ENCODE results near the gene AQP12A.

DNA sequence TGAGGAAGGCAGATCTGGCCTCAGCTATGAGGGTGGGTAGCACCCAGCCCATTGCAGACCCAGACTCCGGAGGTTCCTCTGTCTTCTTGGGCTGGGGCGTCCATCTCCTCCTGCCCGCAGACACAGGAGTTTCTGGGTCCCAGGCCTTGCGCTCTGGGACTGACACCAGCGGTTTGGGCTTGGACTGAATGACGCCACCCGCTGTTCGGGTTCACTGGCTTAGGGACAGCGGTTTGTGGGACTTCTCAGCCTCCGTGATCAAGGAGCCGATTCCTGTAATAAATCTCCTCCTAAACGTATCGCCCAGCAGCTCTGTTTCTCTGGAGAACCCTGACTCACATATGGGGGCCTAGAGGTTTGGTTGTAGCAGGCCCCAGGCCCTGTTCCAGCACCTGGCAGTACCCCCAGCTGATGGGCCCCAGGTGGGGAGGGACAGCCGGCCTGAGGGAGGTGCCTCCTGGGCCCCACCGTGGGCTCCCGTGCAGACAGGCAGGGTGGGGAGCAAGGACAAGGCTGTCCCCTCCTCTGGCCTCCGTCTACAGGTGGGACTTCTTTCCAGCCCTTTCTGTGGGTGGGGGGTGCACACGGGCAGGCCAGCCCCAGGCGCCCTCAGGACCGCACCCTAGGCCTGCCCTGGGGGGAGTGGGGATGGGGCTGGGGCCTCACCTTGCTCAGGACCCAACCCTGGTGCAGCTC, 4.5 kb upstream of the AQP12A start:
- TF ChIP-seq BRCA1 (IDR thresholded peaks at IDR 0.05; ENCODE audit: low read depth, low read length), result no peak
- TF ChIP-seq, protein P1, sequence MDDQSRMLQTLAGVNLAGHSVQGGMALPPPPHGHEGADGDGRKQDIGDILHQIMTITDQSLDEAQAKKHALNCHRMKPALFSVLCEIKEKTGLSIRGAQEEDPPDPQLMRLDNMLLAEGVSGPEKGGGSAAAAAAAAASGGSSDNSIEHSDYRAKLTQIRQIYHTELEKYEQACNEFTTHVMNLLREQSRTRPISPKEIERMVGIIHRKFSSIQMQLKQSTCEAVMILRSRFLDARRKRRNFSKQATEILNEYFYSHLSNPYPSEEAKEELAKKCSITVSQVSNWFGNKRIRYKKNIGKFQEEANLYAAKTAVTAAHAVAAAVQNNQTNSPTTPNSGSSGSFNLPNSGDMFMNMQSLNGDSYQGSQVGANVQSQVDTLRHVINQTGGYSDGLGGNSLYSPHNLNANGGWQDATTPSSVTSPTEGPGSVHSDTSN (IDR thresholded peaks at IDR 0.05; ENCODE audit: insufficient replicate concordance, low read depth, low read length), result no peak
- TF ChIP-seq, protein P2, sequence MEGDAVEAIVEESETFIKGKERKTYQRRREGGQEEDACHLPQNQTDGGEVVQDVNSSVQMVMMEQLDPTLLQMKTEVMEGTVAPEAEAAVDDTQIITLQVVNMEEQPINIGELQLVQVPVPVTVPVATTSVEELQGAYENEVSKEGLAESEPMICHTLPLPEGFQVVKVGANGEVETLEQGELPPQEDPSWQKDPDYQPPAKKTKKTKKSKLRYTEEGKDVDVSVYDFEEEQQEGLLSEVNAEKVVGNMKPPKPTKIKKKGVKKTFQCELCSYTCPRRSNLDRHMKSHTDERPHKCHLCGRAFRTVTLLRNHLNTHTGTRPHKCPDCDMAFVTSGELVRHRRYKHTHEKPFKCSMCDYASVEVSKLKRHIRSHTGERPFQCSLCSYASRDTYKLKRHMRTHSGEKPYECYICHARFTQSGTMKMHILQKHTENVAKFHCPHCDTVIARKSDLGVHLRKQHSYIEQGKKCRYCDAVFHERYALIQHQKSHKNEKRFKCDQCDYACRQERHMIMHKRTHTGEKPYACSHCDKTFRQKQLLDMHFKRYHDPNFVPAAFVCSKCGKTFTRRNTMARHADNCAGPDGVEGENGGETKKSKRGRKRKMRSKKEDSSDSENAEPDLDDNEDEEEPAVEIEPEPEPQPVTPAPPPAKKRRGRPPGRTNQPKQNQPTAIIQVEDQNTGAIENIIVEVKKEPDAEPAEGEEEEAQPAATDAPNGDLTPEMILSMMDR (IDR thresholded peaks at IDR 0.05 in 2 of 3, conservative IDR thresholded peaks at IDR 0.05 in 1 of 3; ENCODE audit: control insufficient read depth in 2 of 3, extremely low read depth in 1 of 3, insufficient read depth in 1 of 3, low read depth in 3 of 3, low read length in 3 of 3), result no peak
- no peak for TF ChIP-seq MTA3 (IDR thresholded peaks at IDR 0.05; ENCODE audit: borderline replicate concordance, low read length)
- TF ChIP-seq, protein P3, sequence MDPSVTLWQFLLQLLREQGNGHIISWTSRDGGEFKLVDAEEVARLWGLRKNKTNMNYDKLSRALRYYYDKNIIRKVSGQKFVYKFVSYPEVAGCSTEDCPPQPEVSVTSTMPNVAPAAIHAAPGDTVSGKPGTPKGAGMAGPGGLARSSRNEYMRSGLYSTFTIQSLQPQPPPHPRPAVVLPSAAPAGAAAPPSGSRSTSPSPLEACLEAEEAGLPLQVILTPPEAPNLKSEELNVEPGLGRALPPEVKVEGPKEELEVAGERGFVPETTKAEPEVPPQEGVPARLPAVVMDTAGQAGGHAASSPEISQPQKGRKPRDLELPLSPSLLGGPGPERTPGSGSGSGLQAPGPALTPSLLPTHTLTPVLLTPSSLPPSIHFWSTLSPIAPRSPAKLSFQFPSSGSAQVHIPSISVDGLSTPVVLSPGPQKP (IDR thresholded peaks at IDR 0.05; ENCODE audit: low read depth, low read length), result no peak
- no peak for TF ChIP-seq SUPT20H (IDR thresholded peaks at IDR 0.05; ENCODE audit: borderline replicate concordance, control insufficient read depth, low read depth, low read length)
- TF ChIP-seq POLR2AphosphoS5 (IDR thresholded peaks at IDR 0.05; ENCODE audit: low read length), result no peak
- no peak for TF ChIP-seq EZH2 (IDR thresholded peaks at IDR 0.05; ENCODE audit: borderline replicate concordance, control insufficient read depth, low read depth, low read length)
